GM20431 (cell line): Measurements from ENCODE around the gene WWC2.

ENCODE experiments used
- in situ Hi-C: fragments of 300-500 bp; cut with MseI, MboI; formaldehyde crosslinking; loops from one replicate; pipeline ENCODE4 v1.15.0; 2020; ENCODE audit warnings: low sequenced_read_pairs; ENCODE audit not compliant: unreplicated experiment

The WWC2 gene

DNA sequence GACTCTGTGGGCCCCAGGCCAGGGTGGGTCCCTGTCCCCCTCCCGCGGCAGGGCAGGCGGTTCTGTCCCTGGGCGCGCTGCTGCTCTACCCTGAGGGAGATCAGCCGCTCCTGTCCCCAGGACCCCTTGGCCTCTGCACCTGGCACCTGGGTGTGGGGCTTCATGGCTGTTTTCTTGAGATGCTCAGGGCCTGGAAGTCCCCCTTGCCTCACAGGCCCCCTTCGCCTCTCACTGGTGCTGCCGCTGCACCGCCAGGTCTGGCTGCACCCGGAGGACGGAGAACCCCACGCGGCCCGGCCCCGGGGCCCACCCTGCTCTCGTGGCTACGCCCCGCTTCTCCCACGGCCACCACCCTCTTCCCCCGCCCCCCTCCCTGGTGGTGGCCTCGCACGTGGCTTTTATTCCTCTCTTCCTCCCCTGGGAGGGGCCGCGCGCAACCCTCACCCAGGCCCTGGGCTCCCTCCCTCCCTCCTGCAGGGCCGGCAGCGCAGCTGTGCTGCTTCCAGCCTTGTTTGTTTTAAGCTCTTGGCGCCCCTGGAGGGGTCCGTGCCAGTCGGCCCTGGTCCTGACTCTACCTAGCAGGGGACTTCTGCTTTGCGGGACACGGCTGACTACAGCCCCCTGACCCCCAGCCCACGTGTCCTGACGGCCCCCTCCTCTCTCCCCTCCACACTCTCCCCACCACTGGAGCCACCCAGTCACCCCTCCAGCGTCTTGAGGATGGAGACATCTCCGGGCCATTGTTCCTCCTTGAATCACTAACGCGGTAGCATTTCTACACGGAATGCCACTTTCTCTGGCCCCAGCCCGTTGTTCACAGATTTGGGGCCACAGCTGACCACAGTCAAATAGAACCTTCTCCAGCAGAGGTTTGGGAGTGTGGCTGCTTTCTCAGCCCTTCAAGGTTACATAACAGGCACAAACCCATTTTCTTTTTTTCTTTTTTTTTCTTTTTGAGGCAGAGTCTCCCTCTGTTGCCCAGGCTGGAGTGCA, 243.8 kb downstream of the WWC2 start:
- in situ Hi-C loops: no loop called here

DNA sequence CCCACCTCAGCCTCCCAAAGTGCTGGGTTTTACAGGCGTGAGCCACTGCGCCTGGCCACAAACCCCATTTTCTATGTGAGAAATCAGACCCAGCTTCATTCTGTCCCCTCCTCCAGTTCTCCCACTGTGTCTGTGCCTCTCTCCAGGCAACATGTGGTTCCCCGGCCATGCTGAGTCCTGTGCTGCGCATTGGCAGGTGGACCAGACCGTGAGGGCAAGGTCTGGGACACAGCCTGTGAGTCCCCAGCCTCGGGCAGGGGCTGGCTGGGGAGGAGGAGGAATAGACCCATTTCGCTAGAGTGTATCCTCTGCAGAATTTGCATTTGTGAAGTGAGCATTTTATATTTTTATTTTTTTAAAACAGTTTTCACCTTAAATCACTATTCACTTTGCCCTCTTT, 244.7 kb downstream of the WWC2 start:
- in situ Hi-C loops: no loop called here

DNA sequence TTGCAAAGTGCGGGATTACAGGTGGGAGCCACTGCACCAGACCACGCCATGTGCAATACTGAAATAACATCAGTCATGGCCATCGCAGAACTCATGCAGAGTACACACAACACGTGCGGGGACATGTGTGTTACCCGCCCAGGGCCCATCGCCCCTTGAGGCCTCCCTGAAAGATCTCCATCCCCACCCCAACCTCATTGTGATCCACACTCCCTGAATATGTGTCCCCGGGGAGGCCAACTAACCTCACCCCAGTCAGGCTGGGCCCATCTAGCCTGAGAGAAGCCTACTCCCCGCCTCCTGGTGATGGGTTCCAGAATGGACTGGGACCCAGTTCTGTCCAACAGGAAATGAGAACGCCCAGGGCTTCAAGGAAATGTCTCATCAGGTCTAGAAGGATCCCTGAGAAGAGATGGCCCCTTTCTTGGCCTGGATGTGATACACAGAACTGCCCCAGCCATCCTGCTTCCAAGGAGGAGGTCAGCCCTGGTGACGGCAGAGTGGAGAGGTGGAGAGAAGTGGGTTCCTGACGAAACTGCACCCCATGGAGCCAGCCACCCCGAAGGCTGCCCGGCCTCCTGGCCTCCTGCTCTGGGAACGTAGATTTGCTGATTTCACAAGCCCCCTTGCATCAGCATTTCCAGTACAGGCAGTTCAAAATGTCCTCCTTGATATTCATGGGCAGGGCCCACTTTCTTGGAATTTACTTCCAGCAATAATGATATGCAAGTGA, 245.6 kb downstream of the WWC2 start:
- in situ Hi-C loops: no loop called here

DNA sequence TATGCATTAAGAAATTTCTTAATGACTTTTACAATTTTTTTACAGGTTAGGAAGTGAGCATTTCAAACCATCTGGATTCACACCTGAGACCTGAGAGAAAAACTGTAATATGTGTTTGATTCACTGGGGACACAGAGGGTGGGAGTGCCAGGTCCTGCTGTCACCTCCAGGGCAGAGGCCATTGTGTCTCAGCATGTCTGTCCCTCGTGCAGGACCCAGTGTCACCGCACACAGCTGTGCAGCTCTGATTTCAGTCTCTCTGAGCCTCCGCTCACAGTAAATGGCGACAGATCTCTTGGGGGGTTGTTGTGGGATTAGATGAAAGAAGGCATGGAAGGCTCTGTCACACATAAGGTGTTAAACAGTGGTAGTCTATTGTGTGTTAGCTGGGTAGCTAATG, 246.2 kb downstream of the WWC2 start:
- in situ Hi-C loops: no loop called here

DNA sequence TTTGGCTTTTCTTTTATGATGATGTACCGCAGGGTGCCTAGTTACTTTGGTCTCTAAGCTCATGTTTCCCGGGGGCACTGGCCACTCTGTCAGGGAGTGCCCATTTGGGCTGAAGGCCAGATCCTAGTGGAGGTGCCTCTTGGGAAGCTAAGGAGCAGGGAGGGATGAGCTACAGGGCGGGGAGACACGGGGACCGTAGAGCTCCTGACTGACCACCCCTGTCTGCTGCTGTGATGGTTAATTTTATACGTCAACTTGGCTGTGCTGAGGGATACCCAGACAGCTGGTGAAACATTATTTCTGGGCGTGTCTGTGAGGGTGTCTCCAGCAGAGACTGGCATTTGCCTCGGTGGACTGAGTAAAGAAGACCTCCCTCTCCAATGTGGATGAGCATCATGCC, 248.1 kb downstream of the WWC2 start:
- in situ Hi-C loops: no loop called here

DNA sequence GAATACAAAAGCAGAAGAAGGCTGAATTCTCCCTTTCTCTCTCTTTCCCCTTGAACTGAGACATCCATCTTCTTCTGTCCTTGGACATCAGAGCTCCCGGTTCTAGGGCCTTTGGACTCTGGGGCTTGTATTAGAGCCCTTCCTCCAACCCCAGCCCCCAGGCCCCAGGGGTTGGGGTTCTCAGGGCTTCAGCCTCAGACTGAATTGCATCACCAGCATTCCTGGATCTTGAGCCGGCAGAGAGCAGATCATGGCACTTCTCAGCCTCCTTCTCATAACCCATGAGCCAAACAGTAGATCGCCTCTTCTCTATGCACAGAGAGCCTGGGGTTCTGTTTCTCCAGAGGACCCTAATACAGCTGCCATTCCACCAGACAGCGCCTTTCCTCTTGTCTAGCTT, 248.5 kb downstream of the WWC2 start:
- in situ Hi-C loops: no loop called here

DNA sequence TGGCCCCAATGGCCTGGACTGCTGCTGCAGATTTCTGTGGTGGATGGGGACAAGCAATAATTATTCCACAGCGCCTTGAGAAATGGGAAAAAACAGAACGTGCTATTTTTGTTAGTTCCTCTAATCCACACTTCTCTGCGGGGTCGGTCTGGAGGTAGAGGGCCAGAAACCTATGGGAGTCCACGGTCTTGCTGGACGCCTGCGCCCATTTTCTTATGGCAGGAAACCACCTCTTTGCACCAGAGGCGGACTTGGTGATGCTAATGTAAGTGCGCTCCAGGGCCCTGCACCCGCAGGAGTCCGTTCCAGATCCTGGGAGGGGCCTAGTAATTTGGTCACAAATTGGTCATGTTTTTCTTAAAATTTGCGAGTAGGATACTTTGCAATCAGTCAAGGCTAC, 249.1 kb downstream of the WWC2 start:
- in situ Hi-C loops: no loop called here

DNA sequence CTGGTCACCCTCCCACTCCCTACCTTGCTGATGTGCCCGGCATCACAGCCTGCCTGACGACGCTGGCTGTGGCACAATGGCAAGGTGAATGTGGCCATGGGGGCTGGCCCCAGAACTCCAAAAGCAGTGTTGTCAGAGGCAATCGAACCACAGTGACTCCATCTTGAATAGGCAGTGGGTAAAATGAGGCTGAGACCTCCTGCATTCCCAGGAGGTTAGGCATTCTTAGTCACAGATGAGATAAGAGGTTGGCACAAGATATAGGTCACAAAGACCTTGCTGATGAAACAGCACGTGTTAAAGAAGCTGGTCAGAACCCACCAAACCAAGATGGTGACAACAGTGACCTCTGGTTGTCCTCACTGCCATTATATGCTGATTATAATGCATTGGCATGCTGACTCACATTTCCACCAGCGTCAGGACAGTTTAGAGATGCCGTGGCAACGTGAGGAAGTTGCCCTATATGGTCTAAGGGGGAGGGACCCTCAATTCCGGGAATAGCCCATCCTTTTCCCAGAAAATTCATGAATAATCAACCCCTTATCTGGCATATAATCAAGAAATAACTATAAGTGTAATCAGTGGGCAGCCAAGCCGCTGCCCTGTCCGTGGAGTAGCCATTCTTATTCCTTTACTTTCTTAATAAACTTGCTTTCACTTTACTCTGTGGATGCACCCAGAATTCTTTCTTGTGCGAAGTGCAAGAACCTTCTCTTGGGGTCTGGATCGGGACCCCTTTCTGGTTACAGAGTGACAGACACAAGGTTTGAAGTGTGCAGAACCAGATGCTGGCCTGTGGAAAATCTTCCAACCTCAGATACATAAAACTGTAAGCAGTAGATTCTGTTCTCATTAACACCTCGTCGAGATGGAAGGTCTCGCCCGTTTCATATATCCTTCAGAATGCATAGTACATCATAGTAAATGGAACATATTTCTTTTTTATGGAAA, 249.9 kb downstream of the WWC2 start:
- in situ Hi-C loops: no loop called here

DNA sequence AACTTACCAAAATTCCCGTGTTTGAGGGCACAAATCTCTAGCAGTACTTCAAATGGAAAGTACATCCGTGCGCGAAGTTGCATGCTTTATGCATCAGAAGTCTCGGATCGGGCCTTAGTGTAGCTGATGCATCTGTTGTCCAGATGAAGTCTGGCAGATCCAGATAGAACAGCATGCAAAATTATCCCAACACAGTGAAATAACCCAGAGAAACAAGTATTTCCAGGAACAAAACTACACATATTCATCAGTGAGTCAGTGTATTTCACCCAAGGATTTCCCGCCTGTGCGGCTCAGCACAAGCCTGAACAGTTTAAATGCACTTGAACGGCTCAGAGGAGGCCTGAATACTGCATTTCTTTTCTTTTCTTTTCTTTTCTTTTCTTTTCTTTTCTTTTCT, 250.6 kb downstream of the WWC2 start:
- in situ Hi-C loops: no loop called here

DNA sequence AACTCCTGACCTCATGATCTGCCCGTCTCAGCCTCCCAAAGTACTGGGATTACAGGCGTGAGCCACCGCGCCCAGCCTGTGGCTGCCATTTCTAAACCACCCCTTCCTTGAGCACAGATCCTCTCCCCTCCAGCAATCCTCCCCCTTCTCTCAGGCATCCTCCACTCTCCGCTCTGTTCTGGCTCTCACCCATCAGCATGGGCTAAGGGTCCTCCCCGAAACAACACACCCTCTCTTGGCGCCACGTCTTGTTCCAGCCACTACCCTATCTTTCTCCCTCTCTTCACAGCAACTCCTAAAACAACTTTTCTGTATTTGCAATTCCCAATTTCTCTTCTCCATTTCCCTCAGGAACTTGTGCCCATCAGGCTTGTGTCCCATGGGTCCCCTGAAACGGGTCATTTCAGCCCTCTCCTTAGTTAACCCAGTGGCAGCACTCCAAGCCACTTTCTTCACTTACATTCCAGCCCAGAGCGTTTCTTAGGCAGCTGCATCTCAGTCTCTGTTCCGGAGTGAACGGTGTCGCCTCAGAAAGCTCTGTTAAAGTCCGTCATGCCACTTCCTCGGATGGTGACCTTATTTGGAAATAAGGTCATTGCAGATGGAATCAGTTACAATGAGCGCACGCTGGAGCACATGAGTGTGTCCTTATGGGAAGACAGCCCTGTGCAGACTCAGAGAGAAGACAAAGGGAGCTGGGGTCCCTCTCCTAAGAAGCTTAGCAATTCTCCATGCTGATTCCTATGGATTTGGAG, 251.4 kb downstream of the WWC2 start:
- in situ Hi-C loops: no loop called here

DNA sequence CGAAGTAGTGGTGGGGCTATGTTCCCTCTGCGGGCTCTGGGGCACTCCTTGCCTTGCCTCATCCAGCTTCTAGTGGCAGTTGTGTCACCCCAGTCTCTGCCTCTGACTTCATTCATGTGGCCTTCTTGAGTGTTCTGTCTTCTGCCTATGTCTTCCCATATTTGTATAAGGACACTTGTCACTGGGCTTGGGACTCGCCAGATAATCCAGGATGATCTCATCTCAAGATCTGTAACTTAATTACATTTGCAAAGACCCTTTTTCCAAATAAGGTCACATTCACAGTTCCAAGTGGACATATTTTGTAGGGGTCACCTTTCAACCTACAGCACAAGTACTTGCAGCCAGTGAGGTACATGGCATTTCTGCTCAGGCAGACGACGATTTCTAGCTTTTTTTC, 253.5 kb downstream of the WWC2 start:
- in situ Hi-C loops: no loop called here

DNA sequence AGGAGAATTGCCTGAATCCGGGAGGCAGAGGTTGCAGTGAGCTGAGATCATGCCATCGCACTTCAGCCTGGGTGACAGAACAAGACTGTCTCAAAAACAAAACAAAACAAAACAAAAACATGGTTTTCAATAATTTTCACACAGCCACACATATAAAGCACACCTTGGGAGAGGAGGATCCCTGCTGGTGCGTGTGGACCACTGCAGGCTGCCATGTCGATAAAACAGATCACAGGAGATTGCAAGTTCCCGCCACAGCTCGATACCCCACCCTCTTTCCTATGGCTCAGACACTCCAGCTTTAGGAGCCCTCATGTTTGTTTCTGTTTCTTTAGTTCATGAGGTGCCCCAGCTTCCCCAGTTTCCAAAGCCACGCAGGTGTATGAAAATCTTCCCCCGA, 254.5 kb downstream of the WWC2 start:
- in situ Hi-C loops: no loop called here

DNA sequence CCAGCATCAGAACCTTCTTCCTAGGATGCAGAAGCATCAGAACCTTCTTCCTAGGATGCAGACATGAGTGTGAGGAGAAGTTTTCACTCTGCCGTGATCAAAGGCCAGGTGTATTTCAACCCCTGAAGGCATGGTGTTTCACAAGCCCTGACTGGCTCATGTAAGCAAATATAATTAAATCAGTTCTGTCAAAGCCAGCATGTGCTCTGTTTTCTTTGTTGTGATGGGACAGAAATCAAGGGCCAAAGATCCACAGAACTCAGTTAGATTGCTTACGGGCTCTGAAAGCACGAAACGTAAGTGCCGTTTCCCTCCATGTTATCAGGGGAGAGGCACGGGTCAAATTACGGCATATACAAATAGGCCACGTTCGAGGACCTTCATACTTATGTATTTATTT, 255.2 kb downstream of the WWC2 start:
- in situ Hi-C loops: no loop called here

DNA sequence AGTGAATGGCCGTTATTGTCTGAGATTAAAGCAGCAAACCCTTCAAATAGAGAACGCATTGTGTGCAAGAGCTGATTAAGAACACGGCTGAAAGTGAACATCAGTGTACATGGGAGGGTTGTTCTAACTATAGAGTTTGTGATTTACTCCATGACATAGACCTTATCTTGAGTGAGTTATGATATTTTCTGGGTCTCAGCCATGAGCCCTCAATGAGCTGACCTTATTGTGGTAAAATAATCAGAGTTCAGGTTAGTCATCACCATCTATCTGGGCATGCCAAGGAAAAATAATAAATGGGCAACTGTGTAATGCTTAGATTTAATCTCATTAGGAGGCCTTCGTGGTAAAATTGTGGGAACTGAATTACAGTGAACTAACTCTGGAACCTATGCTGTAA, 256.3 kb downstream of the WWC2 start:
- in situ Hi-C loops: no loop called here

DNA sequence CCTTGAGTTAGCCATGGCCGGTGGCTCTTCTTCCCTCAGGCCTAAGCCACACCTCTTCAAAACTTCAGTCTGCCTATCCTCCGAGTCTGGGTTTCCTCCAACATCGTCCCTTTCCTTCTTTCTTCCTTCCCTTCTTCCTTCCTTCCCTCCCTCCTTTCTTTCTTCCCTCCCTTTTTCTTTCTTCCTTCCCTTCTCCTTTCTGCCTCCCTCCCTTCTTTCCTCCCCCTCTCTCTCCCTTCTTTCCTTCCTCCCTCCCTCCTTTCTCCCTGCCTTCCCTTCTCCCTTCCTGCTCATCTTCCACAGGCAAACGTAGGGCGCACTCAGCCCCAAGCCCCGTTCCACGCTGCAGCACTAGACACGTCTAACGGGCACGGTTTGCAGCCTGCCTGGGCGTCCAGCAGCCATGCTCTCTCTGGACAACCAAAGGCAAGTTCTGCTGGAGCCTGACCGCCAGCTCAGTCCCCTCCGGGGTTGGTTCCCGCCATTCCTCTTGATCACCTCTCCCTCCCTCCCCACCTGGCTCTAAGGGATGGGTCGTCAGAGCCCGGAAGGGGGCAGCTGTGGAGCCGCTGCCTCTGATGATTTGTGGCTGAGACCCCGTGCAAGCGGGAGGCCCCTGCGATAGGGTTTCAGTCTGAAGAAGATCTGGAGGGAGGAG, 257.2 kb downstream of the WWC2 start:
- in situ Hi-C loops: no loop called here

DNA sequence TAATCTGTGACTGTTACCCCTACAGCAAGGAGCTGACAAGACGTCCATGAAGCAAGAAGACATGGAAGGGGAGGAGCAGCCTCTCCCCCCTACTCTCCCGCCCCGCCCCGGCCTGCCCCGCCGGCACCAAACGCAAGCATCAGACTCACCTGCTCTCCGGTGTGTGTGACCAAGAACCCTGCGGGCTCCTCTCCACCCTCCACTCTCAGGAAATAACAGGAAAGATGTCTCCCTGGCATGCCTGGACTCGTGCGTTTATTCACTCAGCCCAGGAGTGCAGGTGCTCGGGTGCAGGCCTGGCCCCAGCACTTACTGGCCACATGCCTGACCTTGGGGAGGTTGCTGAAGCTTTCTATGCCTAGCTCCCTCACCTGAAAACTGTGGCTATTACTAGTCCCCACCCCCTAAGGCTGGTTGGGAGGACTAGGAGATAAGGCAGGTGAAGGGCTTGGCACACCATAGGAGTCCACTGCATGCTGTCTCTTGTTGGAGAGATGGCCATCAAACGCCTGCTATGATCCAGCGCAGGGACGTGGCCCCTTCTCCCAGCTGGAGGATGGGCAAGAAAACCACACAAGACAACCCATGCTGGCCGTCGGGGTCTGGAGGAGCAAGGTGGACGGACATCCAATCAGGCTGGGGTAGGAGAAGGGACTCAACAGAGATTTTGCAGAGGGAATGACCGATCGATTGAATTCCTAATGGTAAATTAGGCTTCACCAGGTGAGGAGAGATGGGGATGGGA, 258.0 kb downstream of the WWC2 start:
- in situ Hi-C loops: no loop called here

DNA sequence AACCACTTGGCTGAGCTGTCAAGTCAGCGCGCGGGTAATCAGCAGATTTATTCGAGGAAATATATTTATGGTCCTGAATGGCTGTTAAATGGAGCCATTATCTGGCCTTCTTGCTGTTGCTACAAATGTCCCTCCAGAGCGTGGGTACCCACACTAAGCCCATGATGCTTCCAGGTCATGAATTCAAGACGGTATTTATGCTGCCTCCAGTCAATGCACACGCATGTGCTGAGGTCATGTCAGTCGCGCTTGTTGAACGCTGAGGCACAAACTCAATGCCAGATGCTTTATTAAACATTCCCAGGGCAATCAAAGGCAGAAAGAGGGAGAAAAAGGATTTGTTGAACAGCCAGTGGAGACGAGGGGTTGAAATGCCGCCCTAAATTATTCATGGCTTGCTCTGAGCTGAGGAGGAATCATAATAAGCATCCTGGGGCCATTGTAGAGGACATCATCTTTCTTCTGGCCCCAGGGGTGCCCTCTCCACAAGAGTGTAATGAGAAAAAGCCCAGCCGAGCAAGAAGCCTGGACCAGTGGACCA, 259.2 kb downstream of the WWC2 start:
- in situ Hi-C loops: no loop called here
